HUES48 (cell line): ENCODE data around the gene WDR44.
"Not testable (repeated sequence)": the region's sequence is repeated elsewhere in the genome, so short reads cannot be mapped to it uniquely, and the experiment has no call there.

Experiments
- H3K27ac ChIP-seq: one replicate; pipeline ENCODE4 v1.7.0; 2013; ENCODE audit warnings: low read depth, low read length, inconsistent platforms
- H3K27me3 ChIP-seq: 2 replicates; pipeline ENCODE4 v1.6.1; 2013; ENCODE audit warnings: mild to moderate bottlenecking, low read length; ENCODE audit not compliant: control insufficient read depth, insufficient read depth
- H3K36me3 ChIP-seq: 2 replicates; pipeline ENCODE4 v1.6.1; 2013; ENCODE audit warnings: low read length; ENCODE audit not compliant: control insufficient read depth, insufficient read depth
- H3K4me1 ChIP-seq: 2 replicates; pipeline ENCODE4 v1.6.1; 2013; ENCODE audit warnings: mild to moderate bottlenecking, low read length; ENCODE audit not compliant: control insufficient read depth, insufficient read depth
- H3K4me3 ChIP-seq: 2 replicates; pipeline ENCODE4 v1.5.1; 2013; ENCODE audit warnings: mild to moderate bottlenecking, low read depth, low read length
- H3K9ac ChIP-seq: 2 replicates; pipeline ENCODE4 v1.6.1; 2013; ENCODE audit warnings: mild to moderate bottlenecking, low read depth, low read length, moderate library complexity
- H3K9me3 ChIP-seq: 2 replicates; pipeline ENCODE4 v1.6.1; 2013; ENCODE audit warnings: low read length; ENCODE audit not compliant: control insufficient read depth, insufficient read depth

The WDR44 gene, protein sequence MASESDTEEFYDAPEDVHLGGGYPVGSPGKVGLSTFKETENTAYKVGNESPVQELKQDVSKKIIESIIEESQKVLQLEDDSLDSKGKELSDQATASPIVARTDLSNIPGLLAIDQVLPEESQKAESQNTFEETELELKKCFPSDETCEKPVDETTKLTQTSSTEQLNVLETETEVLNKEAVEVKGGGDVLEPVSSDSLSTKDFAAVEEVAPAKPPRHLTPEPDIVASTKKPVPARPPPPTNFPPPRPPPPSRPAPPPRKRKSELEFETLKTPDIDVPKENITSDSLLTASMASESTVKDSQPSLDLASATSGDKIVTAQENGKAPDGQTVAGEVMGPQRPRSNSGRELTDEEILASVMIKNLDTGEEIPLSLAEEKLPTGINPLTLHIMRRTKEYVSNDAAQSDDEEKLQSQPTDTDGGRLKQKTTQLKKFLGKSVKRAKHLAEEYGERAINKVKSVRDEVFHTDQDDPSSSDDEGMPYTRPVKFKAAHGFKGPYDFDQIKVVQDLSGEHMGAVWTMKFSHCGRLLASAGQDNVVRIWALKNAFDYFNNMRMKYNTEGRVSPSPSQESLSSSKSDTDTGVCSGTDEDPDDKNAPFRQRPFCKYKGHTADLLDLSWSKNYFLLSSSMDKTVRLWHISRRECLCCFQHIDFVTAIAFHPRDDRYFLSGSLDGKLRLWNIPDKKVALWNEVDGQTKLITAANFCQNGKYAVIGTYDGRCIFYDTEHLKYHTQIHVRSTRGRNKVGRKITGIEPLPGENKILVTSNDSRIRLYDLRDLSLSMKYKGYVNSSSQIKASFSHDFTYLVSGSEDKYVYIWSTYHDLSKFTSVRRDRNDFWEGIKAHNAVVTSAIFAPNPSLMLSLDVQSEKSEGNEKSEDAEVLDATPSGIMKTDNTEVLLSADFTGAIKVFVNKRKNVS

GRCh38 chrX:118345464-118346257 is at the start of gene WDR44:
TSS of gene WDR44 (plus strand) at chrX:118346106. CDS start at chrX:118346504, 398 bp downstream.
- H3K27ac ChIP-seq = peak within 1 kb of the TSS; percentile 91
- H3K4me3 ChIP-seq = peak within 1 kb of the TSS; percentile 94
- H3K9me3 ChIP-seq = no peaks in the 10 kb centered on the region
- H3K36me3 ChIP-seq = no peaks in the 10 kb centered on the region
- peak within 1 kb of the TSS; percentile 81 for H3K9ac ChIP-seq
- H3K4me1 ChIP-seq = peaks cover 22% of the 10 kb centered on the region
- peaks cover 9% of the 10 kb centered on the region; the same call in 1 of the 2 replicates for H3K27me3 ChIP-seq

DNA sequence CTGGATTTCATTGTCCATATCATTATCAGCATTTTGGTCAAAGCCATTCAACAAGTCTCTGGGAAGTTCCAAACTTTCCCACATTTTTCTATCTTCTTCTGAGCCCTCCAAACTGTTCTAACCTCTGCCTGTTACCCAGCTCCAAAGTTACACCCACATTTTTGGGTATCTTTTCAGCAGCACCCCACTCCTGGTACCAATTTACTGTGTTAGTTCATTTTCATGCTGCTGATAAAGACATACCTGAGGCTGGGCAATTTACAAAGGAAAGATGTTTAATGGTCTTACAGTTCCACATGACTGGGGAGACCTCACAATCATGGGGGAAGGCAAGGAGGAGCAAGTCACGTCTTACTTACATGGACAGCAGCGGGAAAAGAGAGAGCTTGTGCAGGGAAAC is 40.1 kb upstream of the WDR44 start:
- H3K27me3 ChIP-seq, H3K27ac ChIP-seq, H3K36me3 ChIP-seq, H3K4me3 ChIP-seq, H3K9ac ChIP-seq, H3K4me1 ChIP-seq: not testable (repeated sequence)
- H3K9me3 ChIP-seq = peaks cover 32% of the 10 kb centered on the region

DNA sequence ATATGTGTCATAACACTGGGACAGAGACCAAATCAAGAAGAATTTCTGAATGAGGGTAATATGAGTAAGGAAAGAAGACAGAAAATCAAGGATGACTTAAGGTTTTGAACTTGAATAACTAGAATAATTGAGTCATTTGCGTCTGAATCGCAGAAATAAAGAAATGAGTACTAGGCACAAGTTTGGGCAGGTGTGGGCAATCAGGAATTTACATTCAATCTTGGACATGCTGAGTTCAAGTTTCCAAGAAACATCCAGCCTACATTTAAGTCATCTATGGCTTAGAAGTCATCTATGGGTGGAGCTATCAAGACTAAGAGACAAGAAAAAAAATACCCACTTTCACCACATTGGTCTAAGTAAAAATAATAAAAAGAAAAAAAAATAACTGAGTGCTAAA is 30.4 kb upstream of the WDR44 start:
- no peak overlapping the region for H3K9ac ChIP-seq
- H3K36me3 ChIP-seq = no peaks in the 10 kb centered on the region
- H3K27ac ChIP-seq = no peak overlapping the region
- H3K9me3 ChIP-seq = no peaks in the 10 kb centered on the region
- no peak overlapping the region for H3K4me3 ChIP-seq
- H3K4me1 ChIP-seq = no peaks in the 10 kb centered on the region
- no peaks in the 10 kb centered on the region for H3K27me3 ChIP-seq

DNA sequence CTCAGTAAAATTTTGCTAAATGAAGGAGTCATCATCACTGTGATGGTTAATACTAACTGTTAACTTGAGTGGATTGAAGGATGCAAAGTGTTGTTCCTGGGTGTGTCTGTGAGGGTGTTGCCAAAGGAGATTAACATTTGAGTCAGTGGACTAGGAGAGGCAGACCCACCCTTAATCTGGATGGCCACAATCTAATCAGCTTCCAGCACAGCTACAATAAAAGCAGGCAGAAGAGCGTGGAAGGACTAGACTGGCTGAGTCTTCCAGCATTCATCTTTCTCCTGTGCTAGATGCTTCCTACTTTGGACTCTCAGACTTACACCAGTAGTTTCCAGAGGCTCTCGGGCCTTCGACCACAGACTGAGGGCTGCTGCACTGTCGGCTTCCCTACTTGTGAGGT is 21.3 kb upstream of the WDR44 start:
- H3K4me3 ChIP-seq = no peak overlapping the region
- no peaks in the 10 kb centered on the region for H3K27me3 ChIP-seq
- no peaks in the 10 kb centered on the region for H3K36me3 ChIP-seq
- H3K9ac ChIP-seq = no peak overlapping the region
- no peaks in the 10 kb centered on the region for H3K9me3 ChIP-seq
- no peak overlapping the region for H3K27ac ChIP-seq
- H3K4me1 ChIP-seq = no peaks in the 10 kb centered on the region

DNA sequence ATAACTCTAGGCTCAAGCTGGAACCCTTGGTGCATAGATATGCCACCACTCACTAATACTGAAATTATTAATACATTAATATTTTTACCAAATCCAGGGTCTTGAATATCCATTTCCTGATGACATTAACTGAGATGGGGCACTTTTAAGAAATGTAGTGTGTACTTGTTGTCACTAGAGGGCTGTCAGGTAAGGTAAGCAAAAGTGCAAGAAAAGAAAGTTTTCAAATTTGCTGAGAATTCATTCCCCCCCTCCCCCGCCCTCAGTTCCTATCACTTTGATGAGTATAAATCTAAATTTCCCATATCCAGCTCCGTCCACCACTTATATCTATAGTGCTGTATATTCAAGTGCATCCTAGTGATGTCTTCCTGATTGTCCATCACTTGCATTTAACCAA is 20.5 kb upstream of the WDR44 start:
- H3K9ac ChIP-seq = no peak overlapping the region
- no peak overlapping the region for H3K4me3 ChIP-seq
- H3K36me3 ChIP-seq = no peaks in the 10 kb centered on the region
- H3K27me3 ChIP-seq = no peaks in the 10 kb centered on the region
- H3K27ac ChIP-seq = no peak overlapping the region
- H3K9me3 ChIP-seq = no peaks in the 10 kb centered on the region
- H3K4me1 ChIP-seq = no peaks in the 10 kb centered on the region

DNA sequence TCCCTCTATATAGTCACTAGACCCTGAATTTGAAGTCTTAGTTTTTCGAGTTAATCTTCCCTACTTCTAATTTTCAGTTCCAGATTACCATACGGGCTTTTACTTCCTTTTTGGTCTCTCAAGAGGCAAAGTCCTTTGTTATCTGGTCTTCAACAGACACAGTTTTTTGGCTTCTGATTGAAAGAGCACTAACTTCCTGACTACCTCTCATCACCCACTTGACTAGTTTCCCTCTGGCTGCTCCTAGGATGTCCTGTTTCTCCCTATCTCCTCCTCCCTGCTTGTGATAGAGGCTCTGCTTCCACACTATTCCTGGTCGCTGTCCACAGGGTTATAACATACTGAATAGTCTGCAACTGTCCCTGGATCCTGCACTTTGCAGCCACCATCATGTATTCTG is 16.7 kb upstream of the WDR44 start:
- no peak overlapping the region for H3K9ac ChIP-seq
- H3K4me1 ChIP-seq = no peaks in the 10 kb centered on the region
- H3K27ac ChIP-seq = no peak overlapping the region

DNA sequence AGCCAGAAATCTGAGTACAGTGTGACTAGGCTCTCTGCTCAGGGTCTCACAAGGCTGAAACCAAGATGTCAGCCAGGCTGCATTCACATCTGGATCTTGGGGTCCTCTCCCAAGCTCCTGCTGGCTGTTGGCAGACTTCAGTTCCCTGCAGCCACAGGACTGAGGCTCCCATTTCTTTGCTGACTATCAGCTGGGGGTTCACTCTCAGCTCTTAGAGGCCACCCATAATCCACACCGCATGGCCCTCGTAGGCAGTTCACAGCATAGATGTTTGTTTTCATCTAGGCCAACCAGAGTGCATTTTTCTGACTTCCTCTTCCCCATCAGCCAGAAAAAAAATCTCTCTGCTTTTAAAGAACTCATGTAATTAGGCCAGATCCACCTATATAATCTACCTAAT is 8.2 kb upstream of the WDR44 start:
- no peaks in the 10 kb centered on the region for H3K27me3 ChIP-seq
- H3K9ac ChIP-seq = no peak overlapping the region
- H3K4me1 ChIP-seq = no peaks in the 10 kb centered on the region
- no peaks in the 10 kb centered on the region for H3K36me3 ChIP-seq
- no peaks in the 10 kb centered on the region for H3K9me3 ChIP-seq
- no peak overlapping the region for H3K4me3 ChIP-seq
- H3K27ac ChIP-seq = no peak overlapping the region

More for the DNA sequence above, 16.7 kb upstream of the WDR44 start:
- Histone ChIP-seq H3K36me3 (no peaks in the 10 kb centered on the region), H3K4me3 (no peak overlapping the region), H3K27me3 (no peaks in the 10 kb centered on the region), H3K9me3 (no peaks in the 10 kb centered on the region)

DNA sequence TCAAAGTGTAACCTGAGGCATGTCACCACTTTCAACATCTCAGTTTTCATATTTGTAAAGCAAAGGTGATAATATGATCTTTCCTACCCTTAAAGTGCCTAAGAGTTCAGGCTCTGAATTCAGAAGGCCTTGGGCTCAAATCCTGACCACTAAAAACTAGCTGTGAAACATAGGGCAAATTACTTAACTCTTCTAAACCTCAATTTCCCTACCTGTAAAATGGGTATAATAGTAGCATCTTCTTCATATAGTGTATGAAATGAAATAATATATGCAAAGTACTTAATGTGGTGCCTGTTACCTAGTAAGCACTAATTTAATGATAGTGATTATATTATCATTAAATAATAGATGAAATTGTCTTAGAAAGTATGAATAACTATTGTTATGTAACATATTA is 7.0 kb upstream of the WDR44 start:
- Histone ChIP-seq H3K4me3 (no peak overlapping the region), H3K27me3 (no peaks in the 10 kb centered on the region), H3K9me3 (no peaks in the 10 kb centered on the region), H3K36me3 (no peaks in the 10 kb centered on the region), H3K27ac (no peak overlapping the region), H3K4me1 (no peaks in the 10 kb centered on the region), H3K9ac (no peak overlapping the region)

- no peak overlapping the region for H3K27ac ChIP-seq
- peak overlapping the region; percentile 41 for H3K9ac ChIP-seq
- no peaks in the 10 kb centered on the region for H3K9me3 ChIP-seq
- H3K4me1 ChIP-seq = peaks cover 16% of the 10 kb centered on the region
- H3K4me3 ChIP-seq = peak overlapping the region; percentile 67
- H3K27me3 ChIP-seq = peaks cover 9% of the 10 kb centered on the region; the same call in 1 of the 2 replicates
- no peaks in the 10 kb centered on the region for H3K36me3 ChIP-seq
These were observed 852 bp upstream of the WDR44 start for GRCh38 chrX:118345045-118345463.

- H3K27ac ChIP-seq = peak overlapping the region; percentile 91
- H3K9ac ChIP-seq = peak overlapping the region; percentile 81
- H3K4me1 ChIP-seq = peaks cover 29% of the 10 kb centered on the region
- no peaks in the 10 kb centered on the region for H3K9me3 ChIP-seq
- H3K27me3 ChIP-seq = peaks cover 9% of the 10 kb centered on the region; the same call in 1 of the 2 replicates
- no peaks in the 10 kb centered on the region for H3K36me3 ChIP-seq
- peak overlapping the region; percentile 94 for H3K4me3 ChIP-seq
These were observed 570 bp downstream of the WDR44 start for GRCh38 chrX:118346258-118347094.
